ENCODE data around the gene NTRK2.

GRCh38 chr9:84655447-84655846 lies 14.1 kb upstream of the NTRK2 start:
- TF ChIP-seq CTCF (optimal IDR thresholded peaks at IDR 0.05 in 1 of 3, IDR thresholded peaks at IDR 0.05 in 1 of 3, conservative IDR thresholded peaks at IDR 0.05 in 1 of 3; ENCODE audit: extremely low read depth in 1 of 3, insufficient read depth in 2 of 3, low read length in 3 of 3) (no peak), EZH2 (IDR thresholded peaks at IDR 0.05; ENCODE audit: low read length) (no peak)
